HG03060 (cell line): ENCODE data around the gene PANX2.
"Not testable (repeated sequence)": the region's sequence is repeated elsewhere in the genome, so short reads cannot be mapped to it uniquely, and the experiment has no call there.

Source experiments
- ATAC-seq: cut with Tn5 transposase; IDR thresholded peaks from one replicate; pipeline ENCODE4 v1.9.1; 2021; ENCODE audit warnings: low read depth, moderate number of reproducible peaks; ENCODE audit not compliant: unreplicated experiment

Gene PANX2

DNA sequence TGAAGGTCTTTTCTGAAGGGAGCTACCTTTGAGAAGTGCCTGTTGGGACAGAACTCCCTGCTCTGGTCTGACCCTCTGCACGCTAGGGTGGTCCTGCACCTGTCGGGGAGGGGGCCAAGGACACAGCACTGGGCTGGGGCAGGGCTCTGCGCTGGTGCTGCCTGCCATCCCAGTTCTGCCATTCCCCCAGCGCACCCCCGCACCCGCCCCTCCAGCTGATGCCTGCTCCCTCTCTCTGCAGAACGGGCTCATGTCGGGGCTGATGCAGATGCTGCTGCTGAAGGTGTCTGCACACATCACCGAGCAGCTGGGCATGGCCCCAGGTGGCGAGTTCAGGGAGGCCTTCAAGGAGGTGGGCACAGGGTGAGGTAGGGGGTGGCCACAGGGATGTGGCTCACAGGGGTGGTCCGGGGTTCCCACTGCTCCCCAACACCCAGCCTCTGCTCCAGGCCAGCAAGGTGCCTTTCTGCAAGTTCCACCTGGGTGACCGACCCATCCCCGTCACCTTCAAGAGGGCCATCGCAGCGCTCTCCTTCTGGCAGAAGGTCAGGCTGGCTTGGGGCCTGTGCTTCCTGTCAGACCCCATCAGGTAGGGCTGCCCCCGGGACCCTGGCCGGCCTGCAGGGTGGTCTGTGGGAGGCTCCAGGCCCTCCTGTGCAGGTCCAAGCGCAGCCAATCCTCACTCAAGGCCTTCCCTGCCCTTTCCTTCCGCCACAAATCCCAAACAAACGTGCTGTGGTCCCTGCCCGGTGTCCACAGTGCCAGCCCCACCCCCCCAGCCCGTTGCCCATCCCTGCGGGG lies 26.7 kb downstream of the PANX2 start:
- no peak for ATAC-seq

DNA sequence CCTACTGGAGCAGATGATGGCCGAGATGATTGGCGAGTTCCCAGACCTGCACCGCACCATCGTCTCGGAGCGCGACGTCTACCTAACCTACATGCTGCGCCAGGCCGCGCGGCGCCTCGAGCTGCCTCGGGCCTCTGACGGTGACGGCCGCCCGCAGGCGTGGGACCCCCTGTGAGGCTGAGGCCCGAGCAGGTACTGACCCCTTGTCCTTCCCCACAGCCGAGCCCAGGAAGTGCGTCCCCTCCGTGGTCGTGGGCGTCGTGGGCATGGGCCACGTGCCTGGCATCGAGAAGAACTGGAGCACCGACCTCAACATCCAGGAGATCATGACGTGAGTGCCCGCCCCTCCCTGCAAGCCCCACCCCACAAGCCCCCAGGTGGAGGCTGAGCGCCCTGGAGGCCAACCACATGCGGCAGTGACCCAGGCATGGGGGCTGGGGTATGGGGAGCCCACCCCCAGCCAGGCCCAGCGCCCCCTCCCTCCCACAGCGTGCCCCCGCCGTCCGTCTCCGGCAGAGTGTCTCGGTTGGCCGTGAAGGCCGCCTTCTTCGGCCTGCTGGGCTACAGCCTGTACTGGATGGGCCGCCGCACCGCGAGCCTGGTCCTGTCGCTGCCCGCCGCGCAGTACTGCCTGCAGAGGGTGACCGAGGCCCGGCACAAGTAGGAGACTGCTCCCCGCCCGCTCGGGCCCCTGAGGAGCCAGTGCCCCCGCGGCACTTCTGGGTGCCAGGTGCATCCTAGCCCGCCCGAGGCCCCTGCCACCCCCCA lies 27.5 kb downstream of the PANX2 start:
- no peak for ATAC-seq

DNA sequence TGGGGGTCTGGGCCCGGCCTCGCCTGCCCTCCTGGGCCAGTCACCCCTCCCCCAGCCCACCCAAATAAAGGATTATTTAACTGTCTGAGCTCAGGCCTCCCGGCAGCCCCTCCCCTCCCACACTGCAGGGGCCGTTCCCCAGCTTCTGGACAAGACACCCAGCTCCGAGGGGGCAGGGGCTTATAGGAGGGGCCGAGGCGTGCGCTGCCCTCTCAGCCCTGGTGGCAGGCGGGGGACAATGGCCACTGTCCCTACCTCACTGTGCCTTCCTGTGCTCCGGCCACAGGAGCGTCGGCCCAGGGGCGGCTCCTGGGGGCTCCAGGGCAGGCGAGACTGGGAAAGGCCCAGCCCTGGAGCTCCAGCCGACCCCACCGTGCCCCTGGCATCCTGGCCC lies 28.1 kb downstream of the PANX2 start:
- ATAC-seq: no peak

DNA sequence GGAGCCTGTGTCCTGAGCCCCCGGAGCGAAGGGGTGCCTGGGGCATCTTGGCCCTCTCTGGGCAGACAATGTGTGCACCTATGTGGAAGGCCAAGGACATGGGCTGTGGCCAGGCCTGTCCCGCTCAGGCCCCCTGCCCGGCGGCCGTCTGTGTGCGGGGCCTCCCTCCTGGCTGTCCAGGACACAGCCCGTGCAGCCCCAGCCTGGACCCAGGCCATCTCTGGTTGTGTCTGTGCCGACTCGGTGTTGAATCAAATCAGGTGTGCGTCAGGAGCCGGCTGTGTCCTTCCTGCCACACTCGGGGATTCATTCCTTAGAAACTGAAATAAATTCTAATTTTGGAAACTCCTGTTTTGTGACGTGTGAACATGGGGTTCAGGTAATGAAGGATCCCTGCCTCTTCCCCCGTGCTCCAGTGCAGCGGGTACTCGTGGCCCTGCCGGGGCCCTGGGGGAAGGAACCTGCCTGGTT lies 28.8 kb downstream of the PANX2 start:
- no peak for ATAC-seq

DNA sequence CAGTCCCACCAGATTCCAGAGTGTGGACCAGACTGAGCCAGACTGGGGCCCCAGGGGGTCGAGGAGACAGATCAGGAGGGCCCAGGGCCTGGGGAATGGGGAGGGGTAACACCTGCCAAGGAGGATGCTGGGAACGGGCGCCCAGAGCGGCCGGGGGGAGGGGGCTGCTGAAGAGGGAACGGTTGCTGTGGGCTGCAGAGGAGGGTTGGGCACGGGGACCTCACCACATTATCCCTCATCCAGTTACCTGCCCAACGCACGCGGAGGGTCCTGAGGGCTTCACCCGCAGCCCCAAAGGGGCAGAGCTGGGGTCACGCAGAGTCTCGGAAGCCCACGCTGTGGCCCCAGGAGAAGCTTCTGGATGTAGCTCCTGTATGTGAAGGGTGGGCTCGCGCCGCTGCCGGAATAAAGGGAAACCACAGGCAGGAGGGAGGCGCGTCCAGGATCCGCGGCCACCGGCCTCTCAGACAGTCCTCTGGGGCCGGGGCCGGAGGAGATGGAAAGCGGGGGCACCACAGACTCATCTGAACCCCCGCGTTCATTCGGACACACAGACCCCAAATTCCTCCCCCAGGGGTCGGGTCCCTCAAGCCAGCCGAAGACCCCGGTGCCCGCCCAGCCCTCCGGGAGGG lies 29.4 kb downstream of the PANX2 start:
- ATAC-seq: no peak

DNA sequence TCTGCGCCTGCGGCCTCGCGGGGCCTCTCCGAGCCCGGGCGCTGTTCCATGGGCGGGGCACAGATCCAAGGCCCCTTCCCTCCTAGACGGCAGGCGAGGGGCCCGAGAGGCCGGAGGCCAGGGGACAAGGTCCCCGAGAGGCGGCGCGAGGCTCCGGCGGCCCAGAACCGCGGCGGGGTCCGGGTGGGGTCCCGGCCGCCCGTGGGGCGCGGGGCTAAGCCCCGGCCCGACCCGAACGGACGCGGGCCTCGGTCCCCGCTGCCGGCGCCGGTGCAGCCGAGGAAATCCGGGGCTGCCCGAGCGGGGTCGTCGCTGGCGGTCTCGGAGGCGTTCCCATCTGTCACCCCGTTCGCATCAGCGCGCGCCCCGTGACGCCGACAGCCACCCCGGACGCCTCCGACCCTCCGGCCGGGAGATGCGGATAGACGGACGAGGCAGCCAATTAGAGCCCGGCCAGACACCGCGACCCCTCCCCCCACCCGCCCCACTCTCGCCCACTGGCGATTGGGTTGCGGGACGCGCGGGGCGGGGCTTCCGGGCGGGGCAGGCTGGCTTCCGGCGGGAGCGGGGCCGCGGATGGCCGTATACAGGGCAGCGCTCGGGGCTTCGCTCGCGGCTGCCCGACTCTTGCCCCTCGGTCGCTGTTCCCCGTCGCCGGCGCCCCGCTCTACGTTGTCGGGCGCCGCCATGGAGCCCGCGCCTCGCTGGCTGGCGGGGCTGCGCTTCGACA lies 30.1 kb downstream of the PANX2 start, which contains the start of gene SELENOO:
Gene SELENOO, plus strand, starts transcription at position 551 of the 730 bp plus-strand sequence. Its CDS starts 26 bp downstream, at position 577.
- ATAC-seq: no peak

DNA sequence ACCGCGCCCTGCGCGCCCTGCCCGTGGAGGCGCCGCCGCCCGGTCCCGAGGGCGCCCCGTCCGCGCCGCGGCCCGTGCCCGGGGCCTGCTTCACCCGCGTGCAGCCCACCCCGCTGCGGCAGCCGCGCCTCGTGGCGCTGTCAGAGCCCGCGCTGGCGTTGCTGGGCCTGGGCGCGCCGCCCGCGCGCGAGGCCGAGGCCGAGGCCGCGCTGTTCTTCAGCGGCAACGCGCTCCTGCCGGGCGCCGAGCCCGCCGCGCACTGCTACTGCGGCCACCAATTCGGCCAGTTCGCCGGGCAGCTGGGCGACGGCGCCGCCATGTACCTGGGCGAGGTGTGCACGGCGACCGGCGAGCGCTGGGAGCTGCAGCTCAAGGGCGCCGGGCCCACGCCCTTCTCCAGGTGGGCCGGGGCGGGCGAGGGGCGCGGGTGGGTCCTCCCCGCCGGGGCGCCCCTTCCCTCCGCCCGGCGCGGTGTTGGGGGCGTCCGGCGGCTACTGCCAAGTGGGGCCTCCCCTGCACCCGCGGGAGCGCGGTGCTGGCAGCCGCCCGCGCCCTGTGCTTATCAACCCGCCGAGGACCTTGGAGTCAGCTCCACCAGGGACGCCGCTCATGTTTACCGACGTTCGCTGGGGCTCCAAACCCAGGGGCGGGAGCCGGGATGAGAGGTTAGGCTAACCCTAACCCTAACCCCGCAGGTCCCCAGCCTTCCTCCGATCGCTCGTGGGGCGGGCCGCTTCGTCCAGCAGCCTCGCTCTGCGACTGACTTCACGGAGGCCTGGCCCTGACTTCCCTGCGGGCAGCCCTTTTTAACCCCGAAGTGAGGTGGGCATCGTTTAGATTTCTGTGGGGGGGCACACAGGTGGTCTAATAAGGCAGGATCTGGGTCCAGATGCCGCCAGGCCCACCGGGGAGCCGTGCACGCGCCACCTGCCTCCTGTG lies 30.9 kb downstream of the PANX2 start:
- ATAC-seq: no peak

DNA sequence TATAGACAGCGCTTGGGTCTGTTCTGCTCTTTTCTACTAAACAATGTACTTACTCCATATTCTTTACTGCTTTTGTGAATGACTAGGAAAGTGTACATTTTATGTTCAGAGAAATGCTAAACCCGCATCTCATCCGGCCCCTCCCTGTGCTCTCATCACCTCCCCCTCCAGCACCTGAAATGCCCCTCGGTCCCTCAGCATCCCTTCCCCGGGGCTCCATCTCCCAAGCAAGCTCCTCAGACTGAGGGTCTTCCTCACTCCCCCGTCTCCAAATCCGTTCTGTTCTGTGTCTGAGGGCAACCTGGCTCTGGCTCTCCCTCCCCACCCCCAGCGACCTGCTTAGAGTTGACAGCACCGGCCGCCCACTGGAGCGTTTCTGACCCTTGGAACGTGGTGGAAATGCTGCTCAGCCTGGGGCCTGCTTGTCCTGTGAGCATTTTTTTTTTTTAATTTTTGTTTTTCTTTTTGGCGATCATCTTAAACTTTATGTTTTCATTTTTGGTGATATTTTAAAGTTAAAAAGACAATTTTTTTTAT lies 31.7 kb downstream of the PANX2 start:
- no peak for ATAC-seq

DNA sequence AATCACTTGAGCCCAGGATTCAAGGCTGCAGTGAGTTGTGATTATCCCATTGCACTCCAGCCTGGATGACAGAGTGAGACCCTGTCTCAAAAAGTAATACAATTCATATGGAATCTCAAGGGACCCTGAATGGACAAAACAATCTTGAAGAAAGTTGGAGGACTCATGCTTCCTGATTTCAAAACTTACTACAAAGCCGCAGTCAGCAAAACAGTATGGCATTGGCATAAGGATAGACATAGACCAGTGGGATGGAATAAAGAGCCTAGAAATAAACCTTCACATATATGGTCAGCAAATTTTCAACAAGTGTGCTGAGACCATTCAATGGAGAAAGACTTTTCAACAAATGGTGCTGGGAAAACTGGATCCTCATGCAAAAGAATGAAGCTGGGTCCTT lies 32.8 kb downstream of the PANX2 start:
- no peak for ATAC-seq

DNA sequence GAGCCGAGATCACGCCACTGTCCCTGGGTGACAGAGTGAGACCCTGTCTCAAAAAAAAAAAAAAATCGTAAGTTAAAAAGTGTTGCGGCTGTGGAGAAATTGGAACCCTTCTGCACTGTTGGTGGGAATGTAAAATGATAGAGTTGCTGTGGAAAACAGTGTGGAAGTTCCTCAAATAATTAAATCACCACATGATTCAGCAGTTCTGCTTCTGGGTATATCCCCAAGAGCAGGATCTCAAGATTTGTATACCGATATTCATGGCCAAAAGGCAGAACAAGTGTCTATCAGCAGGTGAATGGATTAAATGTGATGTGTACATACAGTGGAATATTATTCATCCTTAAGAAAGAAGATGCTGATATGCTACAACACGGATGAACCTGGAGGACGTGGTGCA lies 34.0 kb downstream of the PANX2 start:
- ATAC-seq: no peak

DNA sequence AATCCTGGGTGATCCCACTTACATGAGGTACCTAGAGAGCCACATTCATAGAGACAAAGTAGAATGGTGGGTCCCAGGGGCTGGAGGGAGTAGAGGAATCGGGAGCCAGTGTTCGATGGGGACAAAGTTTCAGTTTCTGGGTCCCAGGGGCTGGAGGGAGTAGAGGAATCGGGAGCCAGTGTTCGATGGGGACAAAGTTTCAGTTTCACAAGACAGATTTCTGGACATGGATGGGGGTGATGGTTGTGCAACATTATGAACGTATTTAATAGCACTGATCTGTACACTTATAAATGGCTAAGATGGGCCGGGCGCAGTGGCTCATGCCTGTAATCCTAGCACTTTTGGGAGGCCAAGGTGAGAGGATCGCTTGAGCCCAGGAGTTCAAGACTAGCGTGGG lies 34.5 kb downstream of the PANX2 start:
- not testable (repeated sequence) for ATAC-seq

DNA sequence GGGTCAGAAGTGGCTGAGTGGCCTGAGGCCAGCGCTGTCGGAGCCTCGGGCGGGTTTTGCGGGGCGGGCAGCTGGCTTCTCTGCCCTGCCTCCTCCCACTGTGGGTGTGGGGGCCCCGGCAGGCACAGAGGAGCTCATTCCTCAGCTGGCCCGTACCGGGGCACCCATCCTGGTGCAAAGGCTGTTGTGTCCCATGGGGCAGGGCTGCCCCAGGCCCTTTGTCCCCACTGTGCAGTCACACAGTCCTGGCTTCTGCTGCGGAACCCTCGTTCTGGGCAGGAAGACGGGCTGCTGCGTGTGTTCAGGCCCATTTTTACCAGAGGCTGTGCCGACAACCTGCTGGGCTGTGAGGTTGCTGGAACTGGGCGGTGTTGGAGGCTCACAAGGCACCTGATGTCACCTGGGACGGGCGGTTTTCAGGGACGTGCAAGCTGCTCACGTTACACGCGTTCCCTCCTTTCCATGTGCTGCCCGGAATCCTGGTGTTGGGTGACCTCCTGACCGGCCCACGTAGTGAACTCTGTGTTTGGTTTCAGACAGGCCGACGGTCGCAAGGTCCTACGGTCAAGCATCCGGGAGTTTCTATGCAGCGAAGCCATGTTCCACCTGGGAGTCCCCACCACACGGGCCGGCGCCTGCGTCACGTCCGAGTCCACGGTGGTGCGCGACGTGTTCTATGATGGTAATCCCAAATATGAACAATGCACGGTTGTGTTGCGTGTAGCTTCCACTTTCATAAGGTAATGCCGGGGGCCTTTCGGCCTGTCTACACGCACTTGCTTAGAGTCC lies 35.4 kb downstream of the PANX2 start:
- no peak for ATAC-seq

DNA sequence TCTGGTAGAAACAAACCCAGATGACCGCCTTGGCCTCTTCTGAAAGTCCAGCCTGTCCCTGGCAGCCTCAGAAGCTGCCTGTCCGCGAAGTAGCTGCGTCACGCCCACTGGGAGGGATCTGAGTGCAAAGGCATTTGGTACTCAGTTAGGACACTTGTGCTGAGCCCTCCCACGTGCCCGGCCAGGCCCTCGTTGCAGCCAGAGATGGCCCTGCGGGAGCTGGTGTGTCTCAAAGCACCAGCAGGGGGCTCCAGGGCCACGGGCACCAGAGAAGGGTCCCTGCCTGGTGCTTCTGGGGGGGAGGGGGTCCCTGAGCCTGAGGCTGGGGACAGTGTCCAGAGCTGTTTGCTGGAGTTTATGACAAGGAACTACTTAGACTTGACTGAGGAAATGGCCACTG lies 36.1 kb downstream of the PANX2 start:
- no peak for ATAC-seq

DNA sequence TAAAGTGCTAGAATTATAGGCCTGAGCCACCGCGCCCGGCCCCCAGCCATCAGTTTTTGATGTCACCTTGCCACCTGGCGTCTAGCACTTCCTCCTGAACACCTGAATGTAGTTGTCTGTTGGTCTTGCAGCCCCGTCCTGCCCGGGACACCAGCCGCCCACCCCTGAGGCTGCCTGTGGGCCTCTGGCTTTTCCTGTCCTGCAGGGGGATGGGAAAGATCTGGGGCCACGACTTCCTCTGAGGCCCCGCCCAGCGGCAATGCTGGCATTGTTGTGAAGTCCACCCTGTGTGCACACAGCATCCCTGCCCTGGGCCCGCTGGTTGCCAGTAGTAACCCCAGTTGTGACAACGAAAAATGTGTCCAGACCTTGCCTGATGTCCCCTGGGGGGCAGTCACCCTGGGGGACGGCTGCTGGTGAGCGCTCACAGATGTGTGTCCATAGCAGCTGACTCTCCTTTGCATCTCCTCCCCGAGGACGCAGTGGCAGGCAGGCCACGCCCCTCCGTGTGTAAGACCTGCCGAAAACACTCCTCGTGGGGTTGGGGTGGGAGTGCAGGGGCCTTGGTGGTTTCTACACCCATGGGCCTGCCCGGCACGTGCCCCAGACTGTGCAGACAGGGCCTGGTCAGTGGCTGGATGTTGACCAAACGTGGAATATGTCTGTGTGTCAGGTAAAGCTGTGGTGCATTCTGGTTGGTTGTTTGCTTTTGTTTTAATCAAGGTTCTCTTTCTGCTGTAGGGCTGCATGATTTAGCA lies 37.0 kb downstream of the PANX2 start:
- ATAC-seq: no peak

DNA sequence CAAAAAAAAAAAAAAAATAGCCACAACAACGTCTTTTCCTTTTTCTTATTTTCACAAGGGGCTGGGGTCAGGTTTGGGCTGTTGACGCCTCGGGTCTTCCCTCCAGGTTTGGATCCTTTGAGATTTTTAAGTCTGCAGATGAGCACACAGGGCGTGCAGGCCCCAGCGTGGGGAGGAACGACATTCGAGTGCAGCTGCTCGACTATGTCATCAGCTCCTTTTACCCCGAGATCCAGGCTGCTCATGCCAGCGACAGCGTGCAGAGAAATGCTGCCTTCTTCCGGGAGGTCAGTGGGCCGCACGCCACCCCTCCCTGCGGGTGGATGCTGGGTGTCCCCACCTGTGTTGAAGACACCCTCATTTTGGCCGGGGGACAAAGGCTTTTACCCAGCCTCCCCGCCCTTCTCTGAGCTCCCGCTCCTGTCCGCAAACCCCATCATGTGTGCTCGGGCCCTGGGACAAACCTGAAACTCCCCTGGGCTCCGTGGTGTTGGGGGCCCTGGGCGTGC lies 38.0 kb downstream of the PANX2 start:
- ATAC-seq: no peak

DNA sequence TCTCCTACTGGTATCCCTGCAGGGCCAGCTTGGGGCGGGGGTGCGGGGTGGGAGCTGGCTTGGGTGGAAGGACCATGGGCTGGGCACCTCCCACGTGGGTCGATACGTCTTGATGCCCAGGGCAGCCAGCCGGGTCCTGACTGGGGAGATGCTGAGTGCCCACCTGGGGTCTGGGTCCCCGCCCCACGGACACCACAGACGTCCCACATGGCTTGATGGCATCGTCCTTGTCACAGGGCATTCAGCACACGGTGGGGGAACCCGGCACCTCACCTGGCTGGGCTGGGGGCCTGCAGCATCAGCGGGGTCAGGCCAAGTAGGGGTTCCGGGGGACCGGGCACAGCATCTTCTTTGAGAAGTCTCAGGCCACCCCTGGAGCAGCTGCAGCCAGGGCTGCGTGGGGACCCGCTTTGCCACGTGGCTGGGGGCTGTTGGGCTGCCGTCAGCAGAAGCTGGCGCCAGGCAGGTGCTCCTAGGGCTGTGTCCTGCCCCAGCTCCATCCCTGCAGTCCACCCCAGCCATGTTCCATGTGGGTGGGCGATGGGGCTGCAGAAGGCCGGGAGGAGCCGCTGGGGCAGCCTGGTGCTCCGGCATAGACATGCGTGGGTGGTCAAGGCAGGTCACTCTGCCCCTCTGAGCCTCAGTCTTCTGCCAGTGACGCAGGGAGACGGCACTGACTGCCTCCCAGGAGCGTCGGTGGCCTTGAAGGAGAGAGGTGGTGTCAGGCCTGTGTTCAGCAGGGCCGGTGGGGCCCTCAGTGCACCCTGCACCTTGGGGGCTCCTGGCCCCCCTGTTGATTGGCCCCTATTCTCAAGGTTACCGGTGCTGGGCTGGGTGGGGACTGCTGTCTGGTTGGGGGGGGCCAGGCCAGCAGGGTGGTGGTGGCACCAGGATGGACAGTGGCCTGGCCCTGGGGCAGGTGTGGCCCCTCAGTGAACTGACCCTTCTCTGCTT lies 38.7 kb downstream of the PANX2 start:
- ATAC-seq: no peak
